ENCODE data around the gene FOXO6.
"Not testable (repeated sequence)": the region's sequence is repeated elsewhere in the genome, so short reads cannot be mapped to it uniquely, and the experiment has no call there.

FOXO6 gene

DNA sequence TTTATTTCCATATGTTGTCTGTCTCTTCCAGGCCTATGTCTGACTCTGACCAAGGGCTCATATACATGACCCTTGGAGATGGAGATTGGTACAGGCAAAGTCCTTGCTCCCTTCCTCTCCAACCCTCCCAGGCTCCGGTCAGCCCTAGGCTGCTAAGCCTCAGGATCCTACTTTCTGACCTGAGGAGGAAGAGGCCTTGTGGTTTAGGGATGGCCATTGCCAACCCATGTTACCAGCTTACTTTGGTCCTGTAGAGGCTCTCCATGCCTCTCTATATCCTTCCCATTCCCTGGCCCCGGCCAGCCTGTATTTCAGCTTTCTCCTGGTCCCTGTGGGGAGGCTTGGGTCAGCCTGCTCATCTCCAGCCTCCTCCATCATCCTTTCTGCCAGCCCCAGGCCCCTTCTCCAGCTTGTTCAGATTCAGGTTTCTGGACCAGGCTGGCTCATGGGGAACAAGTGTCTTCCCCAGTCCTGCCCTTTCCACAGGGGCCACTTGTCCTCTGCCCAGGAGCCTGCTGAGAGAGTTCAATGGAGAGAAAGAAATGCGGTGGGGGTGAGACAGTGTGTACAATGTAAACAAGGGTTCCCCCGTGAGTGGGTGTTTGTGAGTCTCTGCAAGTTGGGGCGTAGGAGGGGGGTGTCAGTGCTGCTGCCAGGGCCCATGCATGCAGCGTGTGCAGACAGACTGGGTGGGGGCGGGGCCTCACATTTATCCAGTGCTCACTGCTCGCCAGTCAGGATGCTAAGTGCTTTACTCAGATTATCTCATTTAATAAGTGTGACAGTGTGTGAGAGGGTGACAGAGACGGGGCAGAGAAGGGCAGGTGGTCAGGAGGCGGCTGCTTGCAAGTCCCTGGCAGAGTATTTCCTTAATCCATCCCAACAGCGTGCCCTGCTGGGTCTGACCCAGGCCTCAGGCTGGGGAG, 31.3 kb upstream of the FOXO6 start:
- DNase-seq (ENCODE audit: low spot score), result no peak

DNA sequence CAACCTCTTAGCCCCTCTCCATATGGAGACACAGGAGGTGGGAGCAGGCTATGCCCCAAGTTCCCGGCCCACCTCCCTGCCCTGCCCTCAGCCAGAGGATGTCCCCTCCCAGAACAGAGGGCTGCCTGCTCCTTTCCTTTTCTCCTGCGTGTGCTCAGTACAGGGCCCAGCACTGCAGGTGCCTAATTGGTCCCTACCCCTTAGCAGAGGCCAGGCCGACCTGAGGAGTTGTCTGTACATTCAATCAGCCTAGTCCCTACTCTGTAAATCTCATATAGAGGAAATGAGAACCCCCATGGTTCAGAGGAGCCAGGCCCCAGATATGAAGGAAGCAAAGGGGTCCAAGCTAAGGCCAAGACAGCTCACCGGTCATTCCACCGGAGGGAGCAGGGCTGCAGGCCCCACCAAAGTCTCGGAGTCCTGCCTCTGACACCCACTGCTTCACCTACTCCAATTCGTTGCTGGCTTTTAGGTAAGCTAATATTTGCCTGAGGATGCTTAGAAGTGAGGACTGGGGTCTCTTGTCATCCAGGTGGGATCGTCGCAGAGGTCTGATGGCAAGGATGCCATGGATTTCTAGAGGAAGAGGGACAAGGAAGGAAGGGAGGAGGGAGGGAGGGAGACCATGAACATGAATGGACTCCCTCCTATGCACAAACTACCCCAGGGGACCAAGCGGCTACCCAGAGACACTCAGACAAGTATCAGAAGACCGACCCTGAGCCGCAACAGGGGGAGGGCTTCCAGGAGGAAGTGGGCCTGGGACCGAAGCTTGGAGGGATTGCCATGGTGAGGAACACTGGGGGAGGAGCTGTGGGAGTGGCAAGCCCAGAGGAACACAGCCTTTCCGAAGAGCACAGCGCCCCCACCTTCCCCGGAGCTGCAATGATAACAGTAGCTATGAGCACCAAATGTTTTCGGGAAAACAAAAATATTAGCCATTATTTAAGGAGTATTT, 30.4 kb upstream of the FOXO6 start:
- DNase-seq (ENCODE audit: low spot score), result no peak

DNA sequence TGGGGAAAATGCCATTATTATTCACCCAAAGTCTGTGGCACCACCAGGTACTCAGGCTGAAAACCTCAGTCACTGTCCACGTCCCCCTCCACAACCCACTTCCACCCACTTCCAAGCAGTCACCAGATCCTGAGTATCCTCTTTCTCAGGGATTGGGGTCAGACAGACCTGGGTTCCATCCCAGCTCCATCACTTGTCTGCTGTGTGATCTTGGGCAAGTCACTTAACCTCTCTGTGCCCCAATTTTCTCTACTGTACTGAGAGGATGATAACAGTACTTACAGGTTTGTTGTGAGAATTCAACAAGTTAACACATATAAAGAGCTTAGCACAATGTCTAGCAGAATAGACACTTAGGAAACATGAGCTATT, 29.7 kb upstream of the FOXO6 start:
- DNase-seq (ENCODE audit: low spot score), result no peak

DNA sequence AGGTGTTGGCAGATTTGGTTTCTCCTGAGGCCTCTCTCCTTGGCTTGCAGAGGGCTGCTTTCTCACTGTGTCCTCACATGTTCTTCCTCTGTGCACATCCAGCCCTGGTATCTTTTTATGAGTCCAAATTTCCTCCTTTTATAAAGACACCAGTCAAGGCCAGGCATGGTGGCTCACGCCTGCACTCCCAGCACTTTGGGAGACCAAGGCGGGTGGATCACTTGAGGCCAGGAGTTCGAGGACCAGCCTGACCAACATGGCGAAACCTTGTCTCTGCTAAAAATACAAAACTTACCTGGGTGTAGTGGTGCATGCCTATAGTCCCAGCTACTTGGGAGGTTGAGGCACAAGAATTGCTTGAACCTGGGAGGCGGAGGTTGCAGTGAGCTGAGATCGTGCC, 29.1 kb upstream of the FOXO6 start:
- not testable (repeated sequence) for DNase-seq (ENCODE audit: low spot score)

DNA sequence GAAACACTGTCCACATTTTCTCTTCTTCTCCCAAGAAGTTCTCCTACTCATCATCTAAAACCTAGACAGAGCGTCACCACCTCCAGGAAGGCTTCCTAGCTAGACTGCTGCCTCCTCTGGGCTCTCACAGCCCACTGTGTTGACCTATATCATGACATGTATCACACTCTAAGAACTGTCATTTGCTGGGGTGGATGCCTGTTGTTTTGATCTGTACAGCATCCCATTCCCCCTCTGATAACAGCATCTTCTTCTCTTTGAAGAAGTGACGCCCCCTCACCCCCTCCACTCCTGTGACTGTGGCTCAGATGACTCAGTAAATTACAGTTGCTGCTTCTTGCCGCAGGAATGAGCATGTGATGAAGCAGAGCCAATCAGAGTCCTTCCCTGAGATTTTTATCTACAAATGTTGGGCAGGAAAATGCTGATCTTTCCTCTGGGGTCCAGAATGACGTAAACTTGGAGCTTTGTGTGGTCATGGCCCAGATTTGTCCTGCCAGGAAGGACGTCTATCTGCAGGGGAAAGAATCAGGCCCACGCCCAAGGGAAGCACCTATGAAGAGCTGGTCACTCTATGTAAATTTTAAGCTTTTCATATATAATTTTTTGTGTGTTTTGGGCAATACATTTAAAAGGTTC, 28.0 kb upstream of the FOXO6 start:
- no peak for DNase-seq (ENCODE audit: low spot score)

DNA sequence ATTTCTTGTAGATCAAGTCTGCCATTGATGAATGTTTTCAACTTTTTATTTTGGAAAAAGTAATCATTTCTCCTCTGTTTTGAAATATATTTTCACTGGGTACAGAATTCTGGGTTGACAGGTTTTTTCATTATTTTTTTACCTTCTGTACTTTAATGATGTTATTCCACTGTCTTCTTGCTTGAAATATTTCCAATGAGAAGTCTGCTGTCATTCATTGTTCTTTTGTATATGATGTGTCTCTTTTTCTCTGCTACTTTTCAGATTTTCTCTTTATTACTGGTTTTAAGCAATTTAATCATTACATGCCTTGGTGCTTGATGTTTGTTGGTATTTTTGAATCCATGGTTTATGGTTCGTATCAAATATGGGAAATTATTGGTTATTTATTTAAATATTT, 22.4 kb upstream of the FOXO6 start:
- no peak for DNase-seq (ENCODE audit: low spot score)

DNA sequence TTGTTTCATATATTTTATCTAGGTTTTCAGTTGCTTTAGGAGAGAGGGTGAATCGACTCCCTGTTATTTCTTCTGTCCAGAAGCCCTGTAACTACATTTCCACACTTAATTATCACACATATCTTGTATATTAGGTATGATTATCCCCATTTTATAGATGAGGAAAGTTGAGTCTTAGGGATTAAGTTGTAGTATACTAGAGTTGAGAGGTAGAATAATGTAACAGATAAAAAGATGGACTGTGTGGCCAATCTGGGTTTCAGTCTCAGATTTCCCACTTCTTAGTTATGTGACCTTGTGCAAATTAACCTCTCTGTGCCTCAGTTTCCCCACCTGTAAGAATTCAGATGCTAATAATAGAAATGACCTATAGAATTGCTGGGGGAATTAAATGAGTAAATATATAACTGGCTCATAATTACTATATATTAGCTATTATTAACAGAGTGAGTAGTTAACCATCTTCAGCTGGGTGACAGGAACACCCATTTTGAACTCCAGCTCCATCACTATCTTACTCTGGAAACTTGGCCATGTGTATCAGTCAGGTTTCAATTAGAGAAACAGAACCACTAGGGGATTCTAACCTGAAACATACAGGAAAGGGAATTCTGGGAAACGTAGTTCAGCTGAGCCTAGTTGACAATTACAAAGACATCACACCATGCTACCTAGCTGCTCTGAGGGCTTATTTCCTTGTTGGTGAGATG, 20.4 kb upstream of the FOXO6 start:
- no peak for DNase-seq (ENCODE audit: low spot score)

DNA sequence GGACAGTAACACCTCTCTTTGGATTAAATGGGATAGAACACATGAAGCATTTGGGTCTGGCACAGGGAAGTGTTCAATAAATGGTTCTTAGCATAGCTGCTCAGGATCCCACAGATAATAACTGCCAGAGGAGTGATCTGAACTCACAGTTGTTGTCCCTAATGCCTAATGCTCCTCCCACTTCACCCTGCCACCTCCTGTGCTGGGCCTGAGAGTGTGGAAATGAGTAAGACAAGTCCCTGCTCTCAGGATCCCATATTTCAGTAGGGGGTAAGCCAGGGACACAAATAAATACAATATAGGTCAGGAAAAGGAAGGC, 19.9 kb upstream of the FOXO6 start:
- DNase-seq (ENCODE audit: low spot score), result no peak

DNA sequence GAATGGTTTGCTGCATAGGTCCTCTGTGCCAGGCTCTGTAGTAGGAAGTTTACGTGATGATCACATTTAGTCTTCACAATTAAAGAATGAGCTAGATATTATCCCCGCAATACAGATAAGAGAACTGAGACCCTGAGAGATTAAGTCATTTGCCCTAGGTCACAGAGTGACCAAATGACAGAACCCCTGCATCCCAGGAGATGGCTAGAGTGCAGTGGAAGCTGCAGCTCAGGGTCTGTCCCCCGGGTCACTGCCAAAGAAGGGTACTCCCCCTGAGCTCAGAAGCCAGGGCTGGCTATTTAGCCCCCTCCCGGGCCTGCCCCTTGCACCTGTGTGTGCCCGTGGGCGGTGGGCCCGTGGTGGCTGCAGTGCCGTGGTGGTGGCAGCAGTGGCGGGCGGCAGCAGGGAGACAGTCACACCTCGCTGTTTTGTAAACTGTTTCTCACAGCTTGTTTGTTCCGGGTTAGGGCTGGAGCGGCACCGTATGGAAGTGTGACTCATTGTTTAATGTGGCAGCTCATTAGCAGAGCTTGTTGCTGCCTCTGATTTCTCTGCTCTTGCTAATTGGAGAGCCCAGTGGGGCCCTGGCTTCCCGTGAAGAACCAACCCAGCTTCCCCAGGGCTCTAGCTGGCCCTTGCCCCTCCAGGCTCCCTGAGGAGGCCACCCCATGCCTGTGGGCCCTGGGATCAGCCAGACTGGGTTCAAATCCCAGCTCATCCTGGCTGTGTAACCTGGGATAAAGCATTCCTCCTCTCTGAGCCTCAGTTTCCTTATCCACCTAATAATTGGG, 19.3 kb upstream of the FOXO6 start:
- no peak for DNase-seq (ENCODE audit: low spot score)

DNA sequence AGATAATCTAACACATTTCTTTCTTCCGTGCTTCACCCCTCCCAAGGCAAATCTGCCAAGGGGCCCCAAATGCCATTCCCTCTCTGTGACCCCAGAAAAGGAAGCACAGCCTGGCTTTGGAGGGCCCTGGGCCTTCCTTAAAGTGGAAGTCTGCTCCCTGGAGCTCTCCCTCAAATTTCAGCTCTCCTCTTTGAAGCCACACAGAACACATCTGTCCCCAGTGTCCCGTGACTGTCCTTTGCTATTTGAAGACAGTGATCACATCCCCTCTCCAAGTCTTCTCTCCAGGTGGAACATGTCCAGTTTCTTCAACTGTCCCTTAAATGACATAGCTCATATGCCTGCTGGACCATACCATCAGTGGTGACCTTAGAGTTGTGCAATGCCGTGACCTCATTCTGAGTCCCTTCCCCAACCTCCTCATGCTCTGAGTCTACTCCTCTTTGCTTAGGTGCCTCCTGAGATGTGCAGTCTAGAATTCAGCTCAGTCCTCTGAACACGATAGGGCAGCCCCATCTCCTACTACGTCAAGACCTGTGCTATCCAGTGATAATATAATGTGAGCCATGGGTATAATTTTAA, 18.4 kb upstream of the FOXO6 start:
- no peak for DNase-seq (ENCODE audit: low spot score)

DNA sequence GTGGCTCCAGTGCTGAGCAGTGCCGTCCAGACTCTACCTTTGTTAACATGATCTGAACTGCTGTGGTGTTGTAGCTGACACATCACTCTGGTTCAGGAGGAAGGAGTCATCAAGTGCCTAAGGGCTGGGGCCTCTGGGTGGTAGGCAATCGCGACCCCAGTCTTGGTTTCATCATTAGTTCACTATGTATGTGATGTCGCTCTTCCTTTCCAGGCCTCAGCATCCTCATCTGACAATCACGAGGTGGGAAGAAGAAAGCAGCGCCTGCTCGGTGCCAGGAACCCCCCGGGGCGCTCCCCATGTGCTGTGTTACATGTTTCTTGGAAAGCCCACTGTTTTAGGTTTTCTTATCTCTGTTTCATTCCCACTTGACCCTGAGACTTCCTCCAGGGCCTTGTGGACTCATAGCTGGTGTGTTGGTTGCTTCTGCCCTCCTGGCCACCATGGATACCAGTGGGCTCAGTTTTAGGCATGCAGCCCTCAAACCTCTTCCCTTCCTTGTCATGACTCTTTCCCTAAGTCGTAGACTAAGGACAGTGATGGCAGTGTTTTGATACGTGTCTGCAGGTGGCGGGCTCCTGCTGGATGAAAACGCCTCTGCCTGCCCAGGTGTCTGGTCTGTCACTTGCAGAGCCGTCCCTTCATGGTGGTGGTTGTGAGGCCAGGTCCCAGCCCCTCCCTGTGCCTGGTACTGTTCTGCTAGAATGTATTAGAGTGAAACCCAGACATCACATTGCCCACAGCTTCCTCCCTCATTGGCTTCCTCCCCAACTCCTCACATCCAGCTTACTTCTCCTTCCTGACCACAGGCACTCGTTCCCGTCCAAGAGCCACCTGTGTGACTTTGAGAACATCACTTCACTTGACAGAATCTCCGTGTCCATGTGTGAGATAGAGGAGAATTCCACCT, 17.2 kb upstream of the FOXO6 start:
- DNase-seq (ENCODE audit: low spot score), result no peak

DNA sequence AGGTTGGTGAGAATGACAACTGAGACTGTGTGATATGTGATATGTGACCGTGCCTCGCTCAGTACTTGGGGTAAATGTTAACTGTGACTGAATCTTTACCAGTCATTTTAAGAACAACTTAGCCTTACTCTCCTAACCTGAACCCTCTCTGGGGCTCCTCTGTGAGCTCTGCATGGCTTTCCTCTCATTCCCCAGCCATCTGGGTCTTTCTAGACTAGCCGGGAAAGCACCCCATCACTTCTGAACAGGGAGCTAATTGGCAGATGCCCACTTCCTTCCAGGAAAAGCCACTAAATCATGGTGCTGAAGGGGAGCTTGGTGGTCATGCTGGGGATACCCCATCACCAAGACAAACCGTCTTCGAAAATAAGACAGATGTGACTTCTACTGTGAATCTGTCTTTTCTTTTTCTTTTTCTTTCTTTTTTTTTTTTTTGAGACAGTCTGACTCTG, 16.5 kb upstream of the FOXO6 start:
- DNase-seq (ENCODE audit: low spot score), result no peak

DNA sequence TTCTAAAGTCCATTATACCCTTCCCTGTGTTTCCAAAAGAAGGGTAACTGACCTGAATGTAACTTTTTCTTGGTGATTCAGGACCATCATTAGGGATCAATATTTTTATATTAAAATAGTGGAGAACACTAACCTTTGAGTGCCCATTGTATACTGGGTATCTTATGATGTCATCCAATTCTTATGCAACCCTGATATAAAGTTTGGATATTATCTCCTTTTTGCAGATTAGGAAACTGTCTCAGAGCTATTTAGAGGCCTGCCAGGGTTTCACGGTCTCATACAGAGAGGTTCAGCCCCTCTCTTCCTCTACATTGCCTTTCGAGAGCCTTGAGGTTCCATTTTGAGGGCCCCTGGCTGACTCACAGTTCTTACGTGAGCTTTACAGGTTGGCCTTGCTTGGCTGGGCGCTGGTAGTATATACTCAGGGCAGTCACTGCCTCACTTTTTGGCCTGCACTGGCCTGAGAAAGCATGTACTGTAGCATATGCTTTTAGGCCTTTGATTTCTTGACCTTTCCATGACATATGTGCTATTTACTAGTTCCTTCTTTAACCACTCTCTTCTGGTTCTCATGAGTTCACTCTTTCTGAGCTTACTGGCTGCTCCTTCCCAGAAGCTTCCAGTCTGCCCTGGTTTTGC, 15.7 kb upstream of the FOXO6 start:
- no peak for DNase-seq (ENCODE audit: low spot score)

DNA sequence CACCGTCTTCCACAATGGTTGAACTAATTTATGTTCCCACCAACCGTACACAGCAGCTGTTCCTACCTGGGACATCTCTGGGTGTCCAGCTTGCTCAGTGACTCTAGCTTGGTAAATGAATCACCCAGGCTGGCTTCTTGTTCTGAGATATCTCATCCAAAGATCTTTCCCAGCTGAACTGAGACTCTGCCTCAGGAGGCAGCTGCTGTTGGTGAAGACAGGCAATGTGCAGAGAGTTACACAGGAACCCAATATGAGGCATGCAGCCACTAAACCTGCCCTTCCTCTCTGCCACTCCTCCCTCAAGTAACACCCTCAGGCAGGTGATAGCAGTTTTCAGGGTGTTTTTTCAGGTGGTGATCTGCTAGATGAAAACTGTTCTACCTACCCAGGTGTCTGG, 14.0 kb upstream of the FOXO6 start:
- no peak for DNase-seq (ENCODE audit: low spot score)

DNA sequence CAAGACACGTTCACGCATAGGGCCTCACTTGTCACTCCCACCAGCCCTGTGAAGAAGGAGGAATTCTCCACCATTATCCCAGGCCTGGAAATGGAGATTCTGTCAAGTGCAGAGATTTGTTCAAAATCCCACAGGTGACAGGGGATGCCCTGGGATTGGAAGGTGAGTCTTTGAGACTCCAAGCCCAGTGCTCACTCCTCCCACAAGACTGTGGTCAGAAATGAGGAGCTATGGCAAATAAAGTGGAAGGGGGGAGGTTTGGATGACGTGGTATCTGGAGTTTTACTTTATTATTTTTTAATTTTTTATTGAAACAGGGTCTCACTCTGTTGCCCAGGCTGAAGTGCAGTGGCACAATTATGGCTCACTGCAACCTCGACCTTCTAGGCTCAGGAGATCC, 12.8 kb upstream of the FOXO6 start:
- DNase-seq (ENCODE audit: low spot score), result no peak

DNA sequence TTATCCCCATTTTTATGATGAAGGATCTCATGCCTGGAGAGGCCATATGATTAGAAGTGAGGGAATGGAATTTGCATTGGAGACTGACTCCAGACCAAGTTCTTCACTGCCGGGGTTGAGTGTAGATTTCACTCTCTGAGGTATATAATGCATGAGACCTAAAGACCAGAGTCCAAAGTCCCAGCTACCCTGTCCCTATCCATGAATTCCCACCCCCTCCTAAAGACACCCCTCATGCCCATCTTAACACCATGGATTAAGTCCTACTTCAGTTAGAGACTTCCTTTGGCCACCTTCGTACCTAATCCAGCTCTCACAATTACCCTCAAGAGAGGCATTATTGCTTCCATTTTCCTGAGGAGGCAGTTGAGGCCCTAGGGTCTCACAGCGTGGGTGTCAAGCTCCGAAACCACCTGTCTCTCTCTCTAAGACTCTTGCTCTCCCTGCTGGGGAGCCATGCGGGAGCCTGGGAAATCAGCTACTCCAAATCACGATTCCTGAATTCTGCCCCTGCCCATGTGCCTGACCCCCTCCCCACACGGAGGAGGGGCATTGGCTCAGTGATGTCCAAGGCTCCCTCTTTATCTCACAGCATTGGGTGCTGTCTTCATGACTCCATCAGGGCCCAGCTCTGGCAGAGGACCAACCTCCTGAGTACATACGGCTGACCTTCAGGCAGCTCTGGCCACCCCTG, 11.7 kb upstream of the FOXO6 start:
- no peak for DNase-seq (ENCODE audit: low spot score)

DNA sequence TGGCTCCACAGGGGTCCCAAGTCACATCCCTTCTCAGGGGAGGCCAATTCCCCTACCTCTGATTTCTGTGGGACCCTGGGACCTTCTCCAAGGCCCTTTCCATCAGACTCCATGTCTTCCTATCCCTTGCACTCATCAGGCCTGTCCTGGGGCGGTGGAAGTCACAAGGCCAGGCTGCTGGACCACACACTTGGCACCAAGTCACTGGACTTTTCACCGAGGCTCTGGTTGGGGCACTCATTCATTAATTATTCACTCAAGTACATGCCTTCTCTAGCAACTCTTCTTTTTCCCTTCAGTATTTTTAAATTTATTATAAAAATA, 11.2 kb upstream of the FOXO6 start:
- no peak for DNase-seq (ENCODE audit: low spot score)

DNA sequence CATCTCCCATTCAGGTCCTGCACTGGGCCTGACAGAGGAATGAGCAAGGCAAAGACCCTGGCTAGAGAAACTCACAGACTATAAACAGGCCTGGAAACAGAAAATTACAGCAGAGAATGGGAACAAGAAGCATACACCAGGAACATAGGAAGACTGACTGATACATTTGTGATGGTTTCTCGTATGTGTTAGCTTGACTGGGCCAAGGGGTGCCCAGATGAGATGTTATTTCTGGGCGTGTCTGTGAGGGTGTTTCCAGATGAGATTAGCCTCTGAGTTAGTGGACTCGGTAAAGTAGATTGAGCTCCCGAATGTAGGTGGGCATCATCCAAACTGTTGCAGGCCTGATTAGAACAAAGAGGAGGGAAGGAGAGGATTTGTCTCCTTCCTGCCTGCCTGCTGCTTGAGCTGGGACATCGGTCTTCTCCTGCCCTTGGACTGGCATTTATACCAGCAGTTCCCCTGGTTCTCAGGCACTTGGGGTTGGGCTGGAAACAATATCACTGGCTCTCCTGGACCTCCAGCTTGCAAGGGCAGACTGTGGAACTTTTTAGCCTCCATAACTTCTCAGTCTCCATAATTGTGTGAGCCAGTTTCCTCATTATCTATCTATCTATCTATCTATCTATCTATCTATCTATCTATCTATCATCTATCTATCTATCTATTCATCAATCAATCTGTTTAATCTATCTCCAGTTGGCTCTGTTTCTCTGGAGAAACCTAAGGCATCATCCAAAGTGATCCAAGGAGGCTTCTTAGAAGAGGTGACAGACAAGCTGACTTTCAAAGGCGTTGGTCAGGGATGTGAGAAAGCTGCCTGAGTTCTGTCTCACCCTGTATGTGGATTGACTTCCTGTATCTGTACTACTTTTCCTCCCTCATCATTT, 9.7 kb upstream of the FOXO6 start:
- DNase-seq (ENCODE audit: low spot score), result no peak

Data from AG08396 (cell line).